H1 (cell line): Measurements from ENCODE around the gene PPIL6. TPM values are rescaled to one million over a fixed set of nuclear protein-coding genes. Genes with fewer than 3 reads are reported as not detected.

ENCODE experiments used
- CTCF ChIA-PET: fragments of 300-600 bp; sonication (Branson Sonifier 250); formaldehyde crosslinking; loops from one replicate; lab custom pipeline; 2021; ENCODE audit not compliant: partially characterized antibody; lab: Charles Lee
- POLR2A ChIA-PET: fragments of 300-600 bp; sonication (Branson Sonifier 250); formaldehyde crosslinking; loops from one replicate; lab custom pipeline; 2021; ENCODE audit warnings: inconsistent platforms; ENCODE audit not compliant: partially characterized antibody; lab: Charles Lee
- DNase-seq, 2 experiments: peaks; one replicate each; pipeline versions ENCODE4 v3.0.0 to v3.0.0-alpha.2; 2010 to 2022; ENCODE audit warnings: low spot score in 2 of 2, low read depth in 1 of 2, mixed read lengths in 1 of 2
- FAIRE-seq: peaks from 2 replicates; lab custom pipeline; 2011; peaks lifted over from hg19 to GRCh38; lab: Jason Lieb, UNC
- H2AFZ ChIP-seq: 2 replicates; pipeline ENCODE4 v1.8.1; 2012; ENCODE audit warnings: low read length, inconsistent platforms
- H2AK5ac ChIP-seq: 2 replicates; pipeline ENCODE4 v1.6.1; 2013; ENCODE audit warnings: low read depth, low read length
- H2BK120ac ChIP-seq: replicated peaks from 2 replicates; pipeline ENCODE3; 2013; ENCODE audit warnings: low read depth, low read length, inconsistent platforms
- H2BK12ac ChIP-seq: 2 replicates; pipeline ENCODE4 v1.6.1; 2013; ENCODE audit warnings: low read depth, low read length
- H2BK15ac ChIP-seq: 2 replicates; pipeline ENCODE4 v1.6.1; 2013; ENCODE audit warnings: low read length
- H2BK20ac ChIP-seq: 2 replicates; pipeline ENCODE4 v1.6.1; 2013; ENCODE audit warnings: low read length
- H2BK5ac ChIP-seq: 2 replicates; pipeline ENCODE4 v1.6.1; 2013; ENCODE audit warnings: low read depth, low read length
- H3K14ac ChIP-seq: 2 replicates; pipeline ENCODE4 v1.6.1; 2013; ENCODE audit warnings: inconsistent platforms; ENCODE audit not compliant: insufficient read length
- H3K18ac ChIP-seq: 2 replicates; pipeline ENCODE4 v1.6.1; 2013; ENCODE audit warnings: low read length; ENCODE audit errors: extremely low read depth
- H3K23ac ChIP-seq: 2 replicates; pipeline ENCODE4 v1.6.1; 2013; ENCODE audit warnings: inconsistent platforms; ENCODE audit not compliant: insufficient read length
- H3K23me2 ChIP-seq: 2 replicates; pipeline ENCODE4 v1.6.1; 2013; ENCODE audit warnings: low read depth, low read length
- H3K27ac ChIP-seq: 2 replicates; pipeline ENCODE4 v1.6.1; 2011; ENCODE audit warnings: low read depth, low read length, inconsistent platforms
- H3K27me3 ChIP-seq, 4 experiments: replicated peaks in 1 of 4; 1 replicate in 1 of 4; 2 replicates in 3 of 4; pipeline versions ENCODE4 v1.6.1 to v1.8.1; 2011 to 2013; ENCODE audit warnings: low read length in 3 of 4, mild to moderate bottlenecking in 3 of 4, inconsistent platforms in 2 of 4, mixed read lengths in 2 of 4, moderate library complexity in 1 of 4; ENCODE audit not compliant: control insufficient read depth in 3 of 4, insufficient read depth in 3 of 4; ENCODE audit errors: extremely low read depth in 1 of 4
- H3K36me3 ChIP-seq, 4 experiments: 2 replicates each; pipeline versions ENCODE4 v1.6.1 to v1.8.1; 2011 to 2013; ENCODE audit warnings: mild to moderate bottlenecking in 4 of 4, low read length in 3 of 4, moderate library complexity in 2 of 4, control low read depth in 1 of 4, inconsistent platforms in 1 of 4; ENCODE audit not compliant: insufficient read depth in 4 of 4, control insufficient read depth in 2 of 4
- H3K4ac ChIP-seq: replicated peaks from 2 replicates; pipeline ENCODE3; 2013; ENCODE audit warnings: low read length, low read depth, mixed read lengths, inconsistent platforms; ENCODE audit not compliant: insufficient read length
- H3K4me1 ChIP-seq, 4 experiments: replicated peaks in 1 of 4; 1 replicate in 1 of 4; 2 replicates in 3 of 4; pipeline versions ENCODE4 v1.6.1 to v1.8.1; 2011 to 2013; ENCODE audit warnings: low read length in 3 of 4, inconsistent platforms in 2 of 4, mixed read lengths in 1 of 4; ENCODE audit not compliant: insufficient read depth in 4 of 4, control insufficient read depth in 3 of 4
- H3K4me2 ChIP-seq, 2 experiments: 2 replicates each; pipeline versions ENCODE4 v1.6.1 to v1.8.1; 2011 to 2013; ENCODE audit warnings: low read depth in 2 of 2, low read length in 2 of 2, control low read depth in 1 of 2, inconsistent platforms in 1 of 2, mild to moderate bottlenecking in 1 of 2; ENCODE audit not compliant: insufficient read depth in 1 of 2
- H3K4me3 ChIP-seq, 4 experiments: fragments of 200-600, 300-600 bp in 1 of 4; sonication (generic), shearing (Covaris generic), sonication (Bioruptor Twin) in 1 of 4; 2 replicates each; pipeline versions ENCODE4 v1.5.1 to v1.8.1; 2011 to 2016; ENCODE audit warnings: low read length in 4 of 4, low read depth in 3 of 4, control low read depth in 2 of 4, inconsistent platforms in 2 of 4, mild to moderate bottlenecking in 2 of 4, mixed read lengths in 1 of 4, moderate library complexity in 1 of 4; ENCODE audit not compliant: insufficient read depth in 2 of 4; ENCODE audit errors: extremely low read depth in 1 of 4
- H3K56ac ChIP-seq: replicated peaks from 2 replicates; pipeline ENCODE3; 2013; ENCODE audit warnings: low read depth, mild to moderate bottlenecking, mixed read lengths, low read length, inconsistent platforms; ENCODE audit not compliant: insufficient read length
- H3K79me1 ChIP-seq: 2 replicates; pipeline ENCODE4 v1.6.1; 2013; ENCODE audit warnings: low read depth, low read length, control low read depth
- H3K79me2 ChIP-seq, 2 experiments: 2 replicates each; pipeline versions ENCODE4 v1.6.1 to v1.8.1; 2012 to 2013; ENCODE audit warnings: low read length in 2 of 2, mild to moderate bottlenecking in 2 of 2, inconsistent platforms in 1 of 2; ENCODE audit not compliant: insufficient read depth in 2 of 2, control insufficient read depth in 1 of 2
- H3K9ac ChIP-seq, 4 experiments: replicated peaks in 1 of 4; 1 replicate in 1 of 4; 2 replicates in 3 of 4; pipeline versions ENCODE4 v1.6.1 to v1.8.1; 2011 to 2013; ENCODE audit warnings: low read depth in 3 of 4, low read length in 3 of 4, control low read depth in 2 of 4, mild to moderate bottlenecking in 2 of 4, moderate library complexity in 2 of 4, inconsistent platforms in 1 of 4; ENCODE audit errors: extremely low read depth in 1 of 4
- H3K9me3 ChIP-seq, 2 experiments: 2 replicates each; pipeline versions ENCODE4 v1.6.1 to v1.8.1; 2012 to 2013; ENCODE audit warnings: mild to moderate bottlenecking in 2 of 2, moderate library complexity in 2 of 2, control low read depth in 1 of 2, inconsistent platforms in 1 of 2, low read depth in 1 of 2, low read length in 1 of 2, mixed read lengths in 1 of 2; ENCODE audit not compliant: insufficient read depth in 2 of 2
- H4K20me1 ChIP-seq, 2 experiments: replicated peaks in 1 of 2; 2 replicates each; pipeline versions ENCODE3 to v1.8.1; 2011 to 2013; ENCODE audit warnings: inconsistent platforms in 2 of 2, low read length in 2 of 2, mild to moderate bottlenecking in 1 of 2; ENCODE audit not compliant: insufficient read depth in 2 of 2, control insufficient read depth in 1 of 2
- H4K5ac ChIP-seq: 2 replicates; pipeline ENCODE4 v1.6.1; 2013; ENCODE audit warnings: low read length, low read depth, mixed read lengths, inconsistent platforms; ENCODE audit not compliant: insufficient read length
- H4K8ac ChIP-seq: 2 replicates; pipeline ENCODE4 v1.8.0; 2013; ENCODE audit warnings: mild to moderate bottlenecking, moderate library complexity, low read length, inconsistent platforms; ENCODE audit not compliant: insufficient read depth; ENCODE audit errors: extremely low read depth
- H4K91ac ChIP-seq: replicated peaks from 2 replicates; pipeline ENCODE3; 2013; ENCODE audit warnings: low read length, mixed read lengths, inconsistent platforms; ENCODE audit not compliant: insufficient read length
- CREB1 ChIP-seq: IDR thresholded peaks from 2 replicates; pipeline ENCODE4 v1.6.1; 2012; ENCODE audit warnings: inconsistent platforms
- GTF2F1 ChIP-seq: IDR thresholded peaks from 2 replicates; pipeline ENCODE4 v1.6.1; 2012; ENCODE audit warnings: low read depth, low read length, improper control_type of control experiment, borderline replicate concordance
- POLR2A ChIP-seq, 2 experiments: IDR thresholded peaks; 1 replicate in 1 of 2; 2 replicates in 1 of 2; pipeline ENCODE4 v1.6.1; 2011; ENCODE audit warnings: low read depth in 2 of 2, low read length in 2 of 2, mild to moderate bottlenecking in 2 of 2; ENCODE audit errors: control extremely low read depth in 1 of 2
- SIX5 ChIP-seq: IDR thresholded peaks from 2 replicates; pipeline ENCODE4 v1.6.1; 2011; ENCODE audit warnings: mild to moderate bottlenecking, low read depth, low read length
- WGBS, 2 experiments: shearing (Covaris generic) in 1 of 2; methylation state at CpG; one replicate each; pipeline versions ENCODE4 v1.1.6 to v1.1.7; 2013 to 2015; ENCODE audit warnings: low lambda C conversion rate in 2 of 2, mixed read lengths in 2 of 2, inconsistent platforms in 1 of 2, low coverage in 1 of 2, missing lambda C conversion rate in 1 of 2; ENCODE audit not compliant: insufficient replicate concordance in 2 of 2, insufficient coverage in 1 of 2, insufficient read length in 1 of 2; ENCODE audit errors: extremely low coverage in 1 of 2, missing lambda C conversion rate in 1 of 2; 5-methylcytosine and 5-hydroxymethylcytosine counted together
- polyA plus RNA-seq, 7 experiments: library from polyadenylated mRNA; depleted of rRNA in 3 of 7; stranded (reverse) in 5 of 7; unstranded in 2 of 7; fragments of >200 nt in 5 of 7; fragments of 200-250 nt in 2 of 7; gene quantifications; 1 replicate in 5 of 7; 2 replicates in 1 of 7; 4 replicates in 1 of 7; pipeline versions ENCODE4 v1.2.1 to v1.2.3, GENCODE V29; 2011 to 2013; ENCODE audit warnings: missing spikeins in 2 of 7, mixed read lengths in 2 of 7
- total RNA-seq: library from RNA; stranded (reverse); fragmentation: NEBNext Ultra II Directional; extraction: Animal tissue kit (Norgen Biotek cat#: 25700); gene quantifications from 2 replicates; pipeline ENCODE4 v1.2.1, GENCODE V29; 2021
- TF ChIP-seq, protein P1 (sequence below): IDR thresholded peaks from 2 replicates; pipeline ENCODE4 v1.6.1; 2012; ENCODE audit warnings: low read length, inconsistent platforms
- TF ChIP-seq, protein P2 (sequence below), 3 experiments: IDR thresholded peaks; 1 replicate in 2 of 3; 2 replicates in 1 of 3; pipeline versions ENCODE4 v1.5.1 to v1.6.1; 2011; ENCODE audit warnings: low read length in 3 of 3, mild to moderate bottlenecking in 3 of 3, inconsistent platforms in 2 of 3, low read depth in 1 of 3, moderate library complexity in 1 of 3; ENCODE audit not compliant: insufficient read depth in 1 of 3; ENCODE audit errors: control extremely low read depth in 1 of 3

Gene PPIL6
- total and polyA plus RNA-seq, 2 of the 8 experiments (the other 6 are each of a cell fraction or from before 2014, with no cell fraction given) = 0.42 to 1.3 TPM

DNA sequence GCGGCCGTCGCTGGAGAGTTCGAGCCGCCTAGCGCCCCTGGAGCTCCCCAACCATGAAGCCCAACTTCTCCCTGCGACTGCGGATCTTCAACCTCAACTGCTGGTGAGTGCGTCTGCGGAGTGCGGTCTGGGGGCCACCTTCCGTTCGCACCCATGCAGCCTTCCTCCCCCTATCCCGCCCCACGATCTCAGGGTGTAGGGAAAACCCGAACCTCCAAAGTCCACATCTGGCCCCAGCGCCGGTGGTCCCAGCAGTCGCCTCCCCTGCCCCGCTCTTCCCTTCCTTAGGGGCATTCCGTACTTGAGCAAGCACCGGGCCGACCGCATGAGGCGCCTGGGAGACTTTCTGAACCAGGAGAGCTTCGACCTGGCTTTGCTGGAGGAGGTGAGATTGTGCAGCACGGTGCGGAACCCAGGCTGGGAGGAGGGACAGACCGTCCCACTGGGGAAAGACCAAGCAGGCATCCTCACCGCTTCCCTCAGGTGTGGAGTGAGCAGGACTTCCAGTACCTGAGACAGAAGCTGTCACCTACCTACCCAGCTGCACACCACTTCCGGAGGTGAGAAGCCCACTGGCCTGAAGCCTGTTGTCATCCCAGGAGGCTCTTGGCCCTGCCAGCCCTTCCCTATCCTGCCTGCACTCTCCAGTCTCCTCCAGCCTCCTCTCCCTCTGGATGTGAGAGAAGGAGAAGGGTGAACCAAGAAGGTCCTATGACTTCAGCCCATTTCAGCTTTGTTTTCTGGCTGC lies 815 bp upstream of the PPIL6 start:
- Histone ChIP-seq H3K23me2 (peaks cover 5% of the 10 kb centered on the region; the same call in 1 of the 2 replicates), H3K9ac (peak overlapping the region; percentile 25 to 79 (median 76); a peak in 6 of 7 replicates), H2BK12ac (no peak overlapping the region), H2BK15ac (0 out of 2 replicates have a peak overlapping the region, but pooled peaks have one; percentile 92), H3K56ac (no peak overlapping the region), H2BK5ac (peak overlapping the region; percentile 78), H2AFZ (peak overlapping the region; percentile 81; the same call in 1 of the 2 replicates), H3K23ac (no peak overlapping the region), H3K79me1 (no peaks in the 10 kb centered on the region; the same call in none of the 2 replicates), H3K4me2 (peak overlapping the region; percentile 70 to 95), H3K9me3 (no peaks in the 10 kb centered on the region), H3K4ac (no peak overlapping the region), H3K27ac (peak overlapping the region; percentile 33), H4K20me1 (peaks cover 6 to 9% of the 10 kb centered on the region in 2 experiments), H4K5ac (no peak overlapping the region), H4K91ac (peak overlapping the region; percentile 72), H2AK5ac (no peak overlapping the region), H3K14ac (no peak overlapping the region), H3K27me3 (peaks cover 0 to 2% (median 0%) of the 10 kb centered on the region in 4 experiments; a peak in 1 of 7 replicates), H3K18ac (peak overlapping the region; percentile 90), H3K4me3 (peak overlapping the region; percentile 76 to 92 (median 90)), H2BK120ac (no peak overlapping the region), H4K8ac (peak overlapping the region; percentile 71; the same call in 1 of the 2 replicates), H3K79me2 (peaks cover 0 to 3% of the 10 kb centered on the region in 2 experiments; a peak in 1 of 4 replicates), H3K4me1 (peaks cover 2 to 9% (median 5%) of the 10 kb centered on the region in 4 experiments), H3K36me3 (peaks cover 9 to 39% (median 22%) of the 10 kb centered on the region in 4 experiments; a peak in 6 of 8 replicates), H2BK20ac (peak overlapping the region; percentile 72; the same call in 1 of the 2 replicates)
- WGBS, 2 experiments = 2% methylated on average over 31 of the region's 31 CpGs; no CpG with 5 or more reads in 1 of the 2 experiments
- DNase-seq (peak in 1 of 2 experiments; percentile 73), FAIRE-seq (no peak)
- CTCF ChIA-PET = interaction anchor here (0.6 to 6.1 kb wide), 17 partner anchors 12 to 912 kb away, joined by 3 to 63 read pairs (median 3); partner anchors contain the start of genes CD164 and MICAL1
- POLR2A ChIA-PET = interaction anchor here (0.6 to 5.8 kb wide), 11 partner anchors 11 to 144 kb away, joined by 3 to 85 read pairs (median 5); partner anchors contain the start of genes CD164, MICAL1 and ZBTB24
- TF ChIP-seq SIX5 = no peak
- TF ChIP-seq, protein P1, sequence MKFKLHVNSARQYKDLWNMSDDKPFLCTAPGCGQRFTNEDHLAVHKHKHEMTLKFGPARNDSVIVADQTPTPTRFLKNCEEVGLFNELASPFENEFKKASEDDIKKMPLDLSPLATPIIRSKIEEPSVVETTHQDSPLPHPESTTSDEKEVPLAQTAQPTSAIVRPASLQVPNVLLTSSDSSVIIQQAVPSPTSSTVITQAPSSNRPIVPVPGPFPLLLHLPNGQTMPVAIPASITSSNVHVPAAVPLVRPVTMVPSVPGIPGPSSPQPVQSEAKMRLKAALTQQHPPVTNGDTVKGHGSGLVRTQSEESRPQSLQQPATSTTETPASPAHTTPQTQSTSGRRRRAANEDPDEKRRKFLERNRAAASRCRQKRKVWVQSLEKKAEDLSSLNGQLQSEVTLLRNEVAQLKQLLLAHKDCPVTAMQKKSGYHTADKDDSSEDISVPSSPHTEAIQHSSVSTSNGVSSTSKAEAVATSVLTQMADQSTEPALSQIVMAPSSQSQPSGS = 0 out of 2 replicates have a peak, but pooled peaks have one; percentile 48
- no peak; a peak in 2 of 3 replicates for TF ChIP-seq POLR2A (IDR thresholded peaks at IDR 0.05; ENCODE audit: control extremely low read depth in 1 of 2, low read depth in 2 of 2, low read length in 2 of 2)
- TF ChIP-seq CREB1 = no peak
- TF ChIP-seq GTF2F1 = no peak
- TF ChIP-seq, protein P2, sequence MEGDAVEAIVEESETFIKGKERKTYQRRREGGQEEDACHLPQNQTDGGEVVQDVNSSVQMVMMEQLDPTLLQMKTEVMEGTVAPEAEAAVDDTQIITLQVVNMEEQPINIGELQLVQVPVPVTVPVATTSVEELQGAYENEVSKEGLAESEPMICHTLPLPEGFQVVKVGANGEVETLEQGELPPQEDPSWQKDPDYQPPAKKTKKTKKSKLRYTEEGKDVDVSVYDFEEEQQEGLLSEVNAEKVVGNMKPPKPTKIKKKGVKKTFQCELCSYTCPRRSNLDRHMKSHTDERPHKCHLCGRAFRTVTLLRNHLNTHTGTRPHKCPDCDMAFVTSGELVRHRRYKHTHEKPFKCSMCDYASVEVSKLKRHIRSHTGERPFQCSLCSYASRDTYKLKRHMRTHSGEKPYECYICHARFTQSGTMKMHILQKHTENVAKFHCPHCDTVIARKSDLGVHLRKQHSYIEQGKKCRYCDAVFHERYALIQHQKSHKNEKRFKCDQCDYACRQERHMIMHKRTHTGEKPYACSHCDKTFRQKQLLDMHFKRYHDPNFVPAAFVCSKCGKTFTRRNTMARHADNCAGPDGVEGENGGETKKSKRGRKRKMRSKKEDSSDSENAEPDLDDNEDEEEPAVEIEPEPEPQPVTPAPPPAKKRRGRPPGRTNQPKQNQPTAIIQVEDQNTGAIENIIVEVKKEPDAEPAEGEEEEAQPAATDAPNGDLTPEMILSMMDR (IDR thresholded peaks at IDR 0.05; ENCODE audit: control extremely low read depth in 1 of 3, insufficient read depth in 1 of 3, low read depth in 1 of 3, low read length in 3 of 3) = peak in 2 of 3 experiments; percentile 28 to 31; a peak in 2 of 4 replicates
